T-helper 9 cell (primary cell): ENCODE measurements around the gene TLE4.
"Not testable (repeated sequence)": the region's sequence is repeated elsewhere in the genome, so short reads cannot be mapped to it uniquely, and the experiment has no call there.

Source experiments
- DNase-seq: peaks from one replicate; pipeline ENCODE4 v3.0.0-alpha.2; 2020

Gene TLE4

GRCh38 chr9:79604921-79605562 is 33.3 kb downstream of the TLE4 start:
- DNase-seq, result no peak

- not testable (repeated sequence) for DNase-seq
These were observed 34.8 kb downstream of the TLE4 start for GRCh38 chr9:79606529-79606928.

DNA sequence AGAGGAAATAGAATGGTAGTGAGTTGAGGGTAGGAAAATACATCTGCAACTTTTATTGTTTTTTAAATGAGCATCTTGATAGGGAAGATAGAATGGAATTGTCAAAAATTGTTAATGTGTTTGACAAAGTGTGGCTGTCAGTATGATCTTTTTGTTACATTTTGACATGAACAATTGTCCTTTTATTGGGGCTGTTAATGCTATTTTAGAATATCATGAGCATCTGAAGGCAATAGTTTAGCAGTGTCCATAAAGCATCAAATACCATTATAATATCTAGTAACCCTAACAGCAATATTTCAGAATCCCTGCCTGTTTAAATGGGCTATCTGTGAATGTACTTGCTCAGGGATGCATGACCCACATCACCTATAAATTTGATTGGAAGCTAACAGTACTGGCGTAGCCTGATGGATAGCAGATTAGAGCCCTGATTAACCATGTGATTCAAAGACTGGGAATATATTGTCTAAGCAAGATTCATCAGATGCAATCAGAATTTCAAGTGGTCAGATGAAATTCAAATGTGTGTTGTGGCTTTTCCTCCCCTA is 37.8 kb downstream of the TLE4 start:
- DNase-seq, result no peak

- DNase-seq, result no peak
These were observed 38.4 kb downstream of the TLE4 start for GRCh38 chr9:79610019-79610631.

DNA sequence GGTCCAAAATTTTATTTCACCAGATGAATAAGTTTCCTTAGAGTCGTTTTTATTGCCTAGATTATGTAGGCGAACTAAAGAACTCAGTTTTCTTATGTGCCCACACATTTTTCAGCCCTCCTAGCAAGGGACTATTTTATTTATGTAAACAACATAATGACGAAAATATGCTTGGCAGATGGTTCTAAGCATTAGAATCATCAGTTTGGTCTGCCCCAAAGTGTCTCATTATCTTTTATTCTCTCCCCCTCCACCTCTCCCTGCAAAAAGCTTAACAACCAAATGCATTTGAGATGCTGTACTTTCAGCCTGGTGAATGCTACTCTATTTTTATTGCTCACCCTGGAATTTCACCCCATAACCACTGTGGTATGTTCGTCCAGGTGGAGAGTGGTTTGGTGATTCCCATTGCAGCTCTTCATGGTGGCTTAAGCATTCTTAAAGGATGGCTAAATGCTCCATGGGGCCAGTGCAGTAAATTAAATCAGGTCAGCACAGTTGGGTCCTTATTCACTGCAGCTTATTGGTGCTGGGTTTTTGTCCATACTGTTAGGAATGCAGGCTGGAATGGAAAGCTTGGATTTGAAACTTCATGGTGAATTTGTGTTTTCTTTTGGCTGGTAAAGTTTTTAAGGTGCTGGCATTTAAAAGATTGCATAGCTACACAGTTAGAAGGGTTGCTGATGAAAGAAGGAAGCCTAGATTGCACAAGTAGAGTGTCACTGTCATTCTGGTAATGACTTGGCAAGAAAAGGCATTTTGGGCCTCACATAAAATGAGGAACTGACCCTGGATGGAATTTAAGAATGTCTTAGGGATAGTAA is 39.2 kb downstream of the TLE4 start:
- DNase-seq, result no peak

DNA sequence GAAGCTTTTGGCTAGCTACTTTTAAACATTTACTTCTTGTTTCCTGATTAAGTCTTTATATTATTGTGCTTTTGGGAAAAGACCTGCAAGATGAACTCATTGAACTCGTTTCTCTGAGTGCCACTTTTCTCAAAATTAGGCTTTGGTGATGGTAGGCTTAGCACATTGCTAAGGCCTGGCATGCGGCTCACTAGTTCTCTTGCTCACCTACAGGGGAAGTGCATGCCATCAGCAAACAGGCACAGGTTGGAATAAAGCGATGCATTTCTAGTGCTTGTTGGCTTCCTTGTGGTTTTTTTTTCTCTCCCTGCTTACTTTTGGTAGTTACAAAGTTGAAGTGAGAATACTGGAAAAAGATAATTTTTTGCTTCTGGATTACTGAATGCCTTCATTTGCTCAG is 41.4 kb downstream of the TLE4 start:
- DNase-seq, result no peak

GRCh38 chr9:79615038-79615437 is 43.3 kb downstream of the TLE4 start:
- DNase-seq, result no peak

GRCh38 chr9:79616013-79616412 is 44.2 kb downstream of the TLE4 start:
- no peak for DNase-seq

DNA sequence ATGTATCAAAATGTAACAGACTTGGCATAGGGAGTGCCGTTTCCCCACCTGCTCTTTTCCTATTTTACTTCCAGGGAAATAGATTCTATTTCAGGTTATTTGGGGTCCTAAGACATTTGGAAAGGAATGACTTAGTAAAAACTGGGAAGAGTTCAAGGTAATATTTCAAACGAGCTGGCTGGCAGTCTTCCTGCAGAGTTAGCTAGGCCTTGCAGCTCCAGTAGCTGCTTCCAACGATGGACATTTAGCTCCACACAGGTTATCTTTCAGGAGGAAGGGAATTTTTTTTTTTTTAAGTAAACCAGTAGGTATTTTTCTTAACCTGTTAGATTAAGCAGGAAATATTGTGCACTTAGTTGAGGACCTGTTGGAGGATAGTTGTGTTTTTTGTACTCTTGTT is 45.2 kb downstream of the TLE4 start:
- no peak for DNase-seq

DNA sequence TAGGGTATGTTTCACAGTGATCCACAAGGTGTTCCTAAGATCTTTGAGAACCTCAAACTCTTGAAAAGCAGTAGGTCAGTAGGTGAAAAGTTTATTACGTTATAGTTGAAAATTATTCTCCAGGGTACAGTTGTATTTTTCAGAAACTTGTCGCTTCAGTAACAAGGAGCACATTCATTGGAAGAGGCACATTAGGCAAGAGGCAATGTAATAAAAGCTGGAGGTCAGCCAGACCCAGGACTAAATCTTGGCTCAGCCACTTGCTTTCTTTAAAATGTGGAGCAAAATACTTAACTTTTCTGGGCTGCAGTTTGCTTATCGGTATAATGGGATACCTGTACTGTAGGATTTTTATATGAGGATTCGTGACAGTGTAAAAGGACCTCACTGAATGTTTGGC is 45.6 kb downstream of the TLE4 start:
- DNase-seq, result no peak

GRCh38 chr9:79619930-79620329 is 48.2 kb downstream of the TLE4 start:
- DNase-seq, result no peak

DNA sequence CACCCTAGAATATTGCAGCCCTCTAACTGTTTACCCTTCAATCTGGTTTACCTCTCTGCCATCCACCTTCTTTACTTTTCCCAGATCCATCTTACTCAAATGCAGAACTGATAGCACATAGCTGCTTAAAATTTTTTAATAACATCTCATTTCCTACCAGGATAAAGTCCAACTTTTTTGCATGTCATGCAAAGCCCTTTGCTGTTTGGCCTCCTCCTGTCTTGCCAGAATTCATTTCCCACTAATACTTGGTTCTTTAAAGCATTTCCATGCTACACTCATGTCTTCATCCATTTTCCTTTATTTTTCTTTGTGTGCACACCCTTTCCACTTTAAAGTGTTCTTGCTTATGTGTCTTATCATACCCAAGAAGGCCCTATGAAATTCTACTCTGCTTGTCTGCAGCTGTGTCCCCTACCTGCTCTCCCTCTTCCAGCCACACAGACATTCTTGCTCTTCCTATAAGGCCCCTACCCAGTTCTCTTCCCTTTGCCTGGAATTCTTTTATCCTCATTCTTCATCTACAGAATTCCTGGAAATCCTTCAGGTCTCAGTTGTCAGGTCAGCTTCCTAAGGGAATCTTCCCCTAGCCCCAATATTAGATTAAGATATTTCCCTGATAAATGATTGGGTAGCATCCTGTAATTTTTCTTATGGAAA is 50.3 kb downstream of the TLE4 start:
- DNase-seq, result no peak

GRCh38 chr9:79623799-79624721 is 52.3 kb downstream of the TLE4 start:
- DNase-seq, result peak; percentile 7

GRCh38 chr9:79629721-79630120 is 58.0 kb downstream of the TLE4 start:
- no peak for DNase-seq

DNA sequence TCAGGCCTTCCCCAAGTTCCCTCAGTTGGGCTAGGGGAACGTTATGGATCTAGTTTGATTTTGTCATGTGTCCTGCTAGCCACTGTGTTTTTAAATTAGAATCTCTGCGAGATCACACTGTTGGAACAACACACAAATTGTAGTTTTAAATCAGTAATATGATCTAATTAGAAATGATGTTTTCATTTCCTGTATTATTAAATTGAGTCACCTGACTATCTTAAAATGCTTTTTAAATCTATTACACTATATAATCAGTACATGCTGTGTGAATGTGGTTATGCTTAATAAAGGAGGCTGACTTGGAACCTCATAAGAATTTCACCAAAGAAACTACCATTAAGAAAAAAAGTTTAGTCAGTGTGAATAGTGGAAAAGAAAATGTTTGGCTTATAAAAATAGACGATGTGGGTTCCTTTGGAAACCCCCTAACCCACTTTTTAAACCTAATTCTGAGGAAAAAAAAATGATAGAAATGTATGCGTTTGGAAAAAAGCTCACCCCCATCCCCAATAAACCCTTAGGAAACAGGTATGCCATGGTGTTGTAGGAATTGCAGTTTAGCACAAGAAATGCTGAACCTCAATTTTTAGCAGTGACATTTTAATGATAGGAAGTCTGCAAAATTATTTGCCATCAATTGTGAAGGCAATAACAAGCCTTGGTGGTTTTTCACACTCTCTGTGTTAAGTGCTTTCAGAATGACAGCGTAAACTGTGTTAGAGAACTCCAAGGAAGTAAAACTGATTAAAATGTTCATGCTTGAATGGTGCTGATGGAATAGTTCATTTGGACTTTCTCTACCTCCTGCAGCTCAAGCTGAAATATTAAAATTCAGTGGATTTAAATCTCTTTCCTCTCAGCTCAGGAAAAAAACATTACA is 59.0 kb downstream of the TLE4 start:
- DNase-seq, result no peak

DNA sequence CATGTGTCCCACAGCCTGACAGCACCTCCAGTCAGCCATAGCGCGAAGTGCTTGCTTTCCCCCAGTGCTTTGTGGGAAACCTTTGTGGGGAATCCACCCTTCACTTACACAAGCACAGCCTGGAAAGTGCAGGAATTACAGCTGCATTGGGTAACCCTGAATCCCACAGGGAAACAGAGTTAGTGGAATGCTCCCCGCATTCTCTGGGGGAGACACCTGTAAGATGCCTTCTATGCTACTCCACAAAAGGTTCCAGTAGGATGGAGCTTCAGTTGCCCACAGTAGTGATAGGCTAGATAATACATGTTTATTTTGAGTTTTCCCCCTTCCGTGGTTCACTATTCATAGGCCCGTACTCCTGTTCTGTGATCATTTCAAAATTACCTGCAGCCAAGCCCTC is 60.3 kb downstream of the TLE4 start:
- DNase-seq, result no peak

GRCh38 chr9:79632705-79633104 is 60.9 kb downstream of the TLE4 start:
- DNase-seq, result no peak

GRCh38 chr9:79633558-79633957 is 61.8 kb downstream of the TLE4 start:
- no peak for DNase-seq

DNA sequence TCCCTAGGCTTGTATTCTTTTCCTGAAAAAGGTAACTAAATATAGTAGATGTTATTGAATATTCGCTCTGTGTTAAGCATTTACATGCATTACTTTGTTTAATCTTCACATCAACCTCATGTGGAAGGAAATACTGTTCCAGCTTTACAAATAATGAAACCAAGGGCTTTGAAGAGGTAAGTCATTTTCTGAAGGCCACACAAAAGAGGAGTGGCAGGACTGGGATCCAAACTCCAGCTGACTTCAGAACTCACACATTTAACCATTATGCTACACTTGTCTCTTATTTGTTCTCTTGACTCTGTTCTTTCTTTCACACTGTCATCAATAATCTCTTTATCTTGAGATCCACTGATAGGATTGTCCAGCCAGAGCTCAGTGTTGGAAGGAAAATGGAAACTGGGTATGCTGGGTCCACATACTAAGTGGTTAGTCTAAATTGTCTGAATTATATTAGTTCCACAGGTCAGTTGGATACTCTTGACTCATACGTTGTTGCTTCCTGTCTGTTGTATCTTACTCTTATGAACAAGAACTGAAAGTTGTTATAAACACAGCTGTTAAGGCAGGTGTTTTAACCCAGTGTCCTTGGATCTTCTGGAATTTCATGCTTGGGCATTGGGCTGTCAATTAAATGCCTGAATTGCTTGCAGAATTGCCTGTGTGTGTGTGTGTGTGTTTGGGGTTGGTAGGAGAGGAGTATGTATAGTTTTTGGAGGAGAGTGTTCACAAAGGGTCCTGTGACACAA is 65.6 kb downstream of the TLE4 start:
- no peak for DNase-seq

- DNase-seq, result no peak
These were observed 67.0 kb downstream of the TLE4 start for GRCh38 chr9:79638806-79639205.
